HEK293T (cell line): Measurements from ENCODE around the gene ATP11A.

Source experiments
- FOXM1 ChIP-seq: fragments of 450-650 bp; IDR thresholded peaks from 2 replicates; pipeline ENCODE4 v1.6.1; 2017; ENCODE audit warnings: mild to moderate bottlenecking, borderline replicate concordance
- HDGF ChIP-seq: fragments of 450-650 bp; IDR thresholded peaks from 2 replicates; pipeline ENCODE4 v1.6.1; 2017; ENCODE audit warnings: antibody characterized with exemption, borderline replicate concordance
- L3MBTL2 ChIP-seq: fragments of 450-650 bp; conservative IDR thresholded peaks from 2 replicates; pipeline ENCODE4 v1.6.1; 2016; ENCODE audit warnings: mild to moderate bottlenecking
- SP1 ChIP-seq: fragments of 450-650 bp; IDR thresholded peaks from 2 replicates; pipeline ENCODE4 v1.6.1; 2017

DNA sequence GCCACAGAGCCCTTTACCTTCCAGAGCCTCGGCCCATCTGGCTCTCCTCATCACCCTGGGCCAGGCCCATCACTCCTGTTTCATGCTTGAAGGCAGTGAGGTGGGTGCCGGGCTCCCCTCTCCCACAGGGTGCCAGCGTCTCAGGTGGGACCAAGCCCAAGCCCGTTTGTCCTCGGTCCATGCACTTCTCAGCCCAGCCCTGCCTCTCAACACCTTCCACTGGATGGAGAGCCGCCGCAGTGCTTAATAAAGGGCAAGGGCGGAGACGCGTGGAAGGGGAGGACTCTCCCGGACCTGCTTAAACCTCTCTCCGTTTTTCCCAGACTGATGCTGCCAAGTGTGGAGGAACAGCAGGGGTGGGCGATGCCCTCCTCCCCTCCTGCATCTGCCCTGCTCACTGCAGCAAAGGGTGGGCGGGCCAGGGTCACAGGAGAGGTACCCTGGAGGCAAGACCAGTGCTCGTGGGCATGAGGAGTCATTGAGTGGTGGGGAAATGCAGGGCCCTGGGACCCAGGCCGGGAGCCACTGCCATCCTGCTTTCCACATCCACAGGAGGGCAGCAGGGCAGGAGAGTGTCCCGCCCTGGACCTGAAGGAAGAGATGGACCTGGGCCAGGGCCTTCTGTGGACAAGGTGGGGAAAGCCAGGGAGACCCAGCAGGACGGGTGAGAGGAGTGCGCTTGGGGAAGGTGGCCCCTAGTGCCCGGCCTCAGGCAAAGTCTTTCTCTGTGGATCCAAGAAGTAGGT, 9.7 kb upstream of the ATP11A start:
- TF ChIP-seq HDGF (no peak), L3MBTL2 (no peak), SP1 (no peak), FOXM1 (no peak)
